Measurements from ENCODE around the gene ATP6V1B1.
A peak's percentile ranks its signal among the peaks of the same experiment; 100 is the strongest.

GRCh38 chr2:70919672-70920366 is 15.9 kb upstream of the ATP6V1B1 start:
- peak; percentile 74 to 93 (median 86) for TF ChIP-seq CTCF (IDR thresholded peaks at IDR 0.05)
- TF ChIP-seq POLR2A (IDR thresholded peaks at IDR 0.05) = no peak
